NCI-H345 treated with DMSO at 0.1 percent for 48 hours (cell line): ENCODE data around the gene C11orf97.
A peak's percentile ranks its signal among the peaks of the same experiment; 100 is the strongest.

Source experiments
- DNase-seq: peaks from one replicate; lab custom pipeline; 2025; ENCODE audit not compliant: unreplicated experiment; lab: John Stamatoyannopoulos, UW

The C11orf97 gene

GRCh38 chr11:94524341-94524740 is 12.1 kb downstream of the C11orf97 start:
- no peak for DNase-seq

GRCh38 chr11:94525546-94526324 is 13.5 kb downstream of the C11orf97 start:
- DNase-seq = no peak

GRCh38 chr11:94526645-94527438 is 14.6 kb downstream of the C11orf97 start:
- DNase-seq = no peak

- no peak for DNase-seq
Observed at GRCh38 chr11:94528551-94528950, 16.3 kb downstream of the C11orf97 start.

DNA sequence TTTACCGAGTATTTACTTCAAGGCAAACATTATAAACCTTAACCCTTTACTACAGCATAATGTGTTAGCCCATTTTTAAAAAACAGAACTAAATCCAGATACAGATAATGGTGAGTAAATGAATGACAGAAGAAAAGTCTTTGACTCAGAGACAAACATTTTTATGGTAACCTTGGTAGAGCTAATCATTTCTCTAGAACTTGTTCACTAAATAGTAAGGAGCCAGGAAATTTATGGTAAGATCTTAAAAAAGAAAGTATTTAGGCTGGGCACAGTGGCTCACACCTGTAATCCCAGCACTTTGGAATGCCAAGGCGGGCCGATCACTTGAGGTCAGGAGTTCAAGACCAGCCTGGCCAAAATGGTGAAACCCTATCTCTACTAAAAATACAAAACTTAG is 19.9 kb downstream of the C11orf97 start:
- DNase-seq = no peak

- DNase-seq = no peak
Observed at GRCh38 chr11:94533206-94533605, 20.9 kb downstream of the C11orf97 start.

DNA sequence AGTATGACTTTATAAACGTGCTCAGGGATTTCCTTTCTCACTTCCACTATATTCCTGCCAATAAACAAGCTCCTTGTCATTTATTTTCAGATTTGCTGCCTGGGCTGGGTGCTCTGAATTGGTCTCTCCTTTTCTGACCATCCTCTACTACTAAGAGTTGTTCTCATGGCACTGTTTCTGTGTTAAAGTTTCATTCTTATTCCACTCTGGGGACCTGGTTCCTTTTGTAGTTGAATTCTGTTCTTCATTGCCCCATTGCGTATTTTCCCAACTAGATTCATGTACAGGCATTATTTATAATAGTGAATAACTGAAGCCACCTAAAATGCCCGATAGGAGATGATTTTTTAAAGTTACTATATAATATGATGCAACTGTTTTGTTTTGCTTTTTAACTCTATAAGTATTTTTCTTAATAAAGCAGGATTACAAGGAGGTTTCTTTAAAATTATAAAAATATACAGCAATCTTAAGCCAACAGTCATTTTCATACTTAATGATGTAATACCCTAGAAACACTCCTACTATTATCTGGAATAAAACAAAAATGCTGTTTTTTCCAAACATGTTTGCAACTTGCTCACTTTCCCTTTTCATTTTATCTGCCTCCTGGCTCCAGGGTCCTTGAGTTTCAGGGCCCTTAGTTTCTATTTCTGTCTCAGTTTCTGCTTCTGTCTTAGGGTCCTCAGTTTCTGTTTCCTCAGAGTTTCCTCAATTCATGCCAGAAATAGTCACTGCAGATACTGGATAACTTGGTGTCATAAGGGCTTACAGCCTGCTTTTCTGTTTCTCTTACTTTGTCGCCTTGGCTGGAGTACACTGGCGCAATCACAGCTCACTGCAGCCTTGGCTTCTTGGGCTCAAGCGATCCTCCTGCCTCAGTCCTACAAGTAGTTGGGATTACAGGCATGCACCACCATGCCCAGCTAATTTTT is 21.7 kb downstream of the C11orf97 start:
- DNase-seq = no peak

DNA sequence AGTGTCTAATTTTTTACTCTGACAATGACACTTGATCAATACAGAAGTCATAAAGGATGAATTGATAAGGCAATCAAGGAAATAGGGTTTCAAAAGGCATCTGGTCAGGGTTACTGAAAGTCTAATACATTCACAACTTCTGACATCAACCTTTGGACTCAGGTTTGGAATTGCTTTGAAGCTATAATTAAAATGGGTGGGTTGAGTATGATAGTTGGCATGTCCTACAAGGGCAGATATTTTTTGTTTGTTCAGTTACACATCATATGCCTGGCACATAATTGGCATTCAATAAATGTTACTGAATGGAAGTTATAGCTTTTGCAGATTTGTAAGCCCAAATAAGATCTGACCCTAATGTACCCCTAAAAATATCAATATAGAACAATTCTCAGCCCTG is 24.1 kb downstream of the C11orf97 start:
- DNase-seq = no peak

DNA sequence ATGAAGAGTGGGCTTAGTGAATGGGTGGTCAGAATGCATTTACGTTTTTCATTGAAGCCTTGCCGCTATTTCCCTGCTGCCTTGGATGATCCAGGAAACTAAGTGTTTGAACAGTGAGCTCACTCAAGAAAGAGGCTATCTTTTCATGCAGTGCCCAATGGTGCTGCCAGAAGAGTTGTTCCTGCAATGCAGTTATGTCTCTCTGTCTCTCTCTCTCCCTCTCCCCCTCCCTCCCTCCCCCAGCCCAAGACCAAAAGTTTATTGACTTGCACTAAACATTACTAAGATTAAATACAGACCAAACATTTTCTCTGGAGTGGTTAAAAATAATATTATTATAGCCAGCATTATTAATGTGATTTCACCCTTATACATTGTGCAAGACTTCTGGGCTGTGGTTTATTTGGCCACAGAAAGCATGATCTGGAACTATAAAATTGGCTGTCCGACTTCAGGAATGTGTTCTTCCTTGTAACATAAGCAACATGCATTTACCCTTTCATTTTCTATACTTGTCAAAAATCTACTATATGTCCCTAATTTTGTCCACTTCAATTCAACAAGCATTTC is 24.9 kb downstream of the C11orf97 start:
- DNase-seq = no peak

DNA sequence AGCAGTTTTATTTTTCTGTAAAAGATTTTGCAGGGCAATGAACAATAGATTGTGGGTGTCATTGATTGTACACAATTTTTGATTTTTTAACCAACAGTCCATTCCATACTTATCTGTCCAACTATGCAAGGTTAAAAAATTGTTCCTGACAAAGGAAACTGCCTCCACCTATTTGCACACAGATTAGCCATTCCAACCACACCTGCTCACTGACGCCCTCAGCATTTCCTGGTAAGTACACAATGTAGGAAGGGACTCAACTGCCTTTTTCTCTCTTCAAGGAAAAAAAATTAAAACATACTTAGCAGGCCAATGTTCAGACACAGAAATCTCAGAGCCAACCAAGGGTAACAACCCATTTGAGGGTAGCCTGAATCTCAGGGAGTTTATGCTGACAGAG is 27.2 kb downstream of the C11orf97 start:
- no peak for DNase-seq

DNA sequence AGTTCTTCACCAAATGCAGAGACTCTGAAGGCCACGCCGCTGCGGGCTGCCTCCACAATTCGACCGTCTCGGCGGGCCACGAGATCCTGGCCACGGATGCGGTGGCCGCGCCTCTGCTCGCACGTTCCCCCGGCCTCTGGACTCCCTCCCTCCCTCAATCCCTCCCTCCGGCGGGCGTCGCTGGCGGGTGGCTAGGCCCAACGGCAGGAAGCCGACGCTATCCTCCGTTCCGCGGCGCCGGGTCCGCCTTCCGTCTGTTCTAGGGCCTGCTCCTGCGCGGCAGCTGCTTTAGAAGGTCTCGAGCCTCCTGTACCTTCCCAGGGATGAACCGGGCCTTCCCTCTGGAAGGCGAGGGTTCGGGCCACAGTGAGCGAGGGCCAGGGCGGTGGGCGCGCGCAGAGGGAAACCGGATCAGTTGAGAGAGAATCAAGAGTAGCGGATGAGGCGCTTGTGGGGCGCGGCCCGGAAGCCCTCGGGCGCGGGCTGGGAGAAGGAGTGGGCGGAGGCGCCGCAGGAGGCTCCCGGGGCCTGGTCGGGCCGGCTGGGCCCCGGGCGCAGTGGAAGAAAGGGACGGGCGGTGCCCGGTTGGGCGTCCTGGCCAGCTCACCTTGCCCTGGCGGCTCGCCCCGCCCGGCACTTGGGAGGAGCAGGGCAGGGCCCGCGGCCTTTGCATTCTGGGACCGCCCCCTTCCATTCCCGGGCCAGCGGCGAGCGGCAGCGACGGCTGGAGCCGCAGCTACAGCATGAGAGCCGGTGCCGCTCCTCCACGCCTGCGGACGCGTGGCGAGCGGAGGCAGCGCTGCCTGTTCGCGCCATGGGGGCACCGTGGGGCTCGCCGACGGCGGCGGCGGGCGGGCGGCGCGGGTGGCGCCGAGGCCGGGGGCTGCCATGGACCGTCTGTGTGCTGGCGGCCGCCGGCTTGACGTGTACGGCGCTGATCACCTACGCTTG is 31.7 kb downstream of the C11orf97 start, which contains the start of gene FUT4:
Gene FUT4, plus strand, starts transcription at position 227 of the 951 bp plus-strand sequence. Its CDS starts 213 bp downstream, at position 440.
- DNase-seq = peak; percentile 58

- no peak for DNase-seq
Observed at GRCh38 chr11:94544646-94545263, 32.5 kb downstream of the C11orf97 start.

- no peak for DNase-seq
Observed at GRCh38 chr11:94545264-94546161, 33.3 kb downstream of the C11orf97 start.

- no peak for DNase-seq
Observed at GRCh38 chr11:94546162-94546470, 33.9 kb downstream of the C11orf97 start.

GRCh38 chr11:94546886-94547285 is 34.6 kb downstream of the C11orf97 start:
- DNase-seq = no peak

- no peak for DNase-seq
Observed at GRCh38 chr11:94549146-94549545, 36.9 kb downstream of the C11orf97 start.

GRCh38 chr11:94550513-94550912 is 38.3 kb downstream of the C11orf97 start:
- no peak for DNase-seq

- no peak for DNase-seq
Observed at GRCh38 chr11:94553938-94554337, 41.7 kb downstream of the C11orf97 start.
